Left lung (tissue), 10 donors: ENCODE data around the gene LPO. TPM values are rescaled to one million over a fixed set of nuclear protein-coding genes. Genes with fewer than 3 reads are reported as not detected.
A peak's percentile ranks its signal among the peaks of the same experiment; 100 is the strongest.

ENCODE experiments used
- ATAC-seq: fragments of 200-7000 bp; cut with Tn5 transposase; one replicate; pipeline ENCODE4 v1.9.1; 2020; ENCODE audit warnings: moderate library complexity
- DNase-seq, 4 donors: peaks; one replicate each; pipeline ENCODE4 v3.0.0-alpha.2; 2013 to 2020
- H3K27ac ChIP-seq, 2 donors: fragments of 200-600 bp; sonication (generic) in 1 of 2; one replicate each; pipeline versions ENCODE4 v1.5.0 to v1.8.0; 2020 to 2021
- H3K27me3 ChIP-seq, 2 donors: fragments of 200-600 bp; sonication (generic) in 1 of 2; one replicate each; pipeline versions ENCODE4 v1.5.0 to v1.8.0; 2020 to 2021
- H3K36me3 ChIP-seq, 2 donors: fragments of 200-600 bp; sonication (generic) in 1 of 2; one replicate each; pipeline versions ENCODE4 v1.5.0 to v1.8.0; 2020 to 2021
- H3K4me1 ChIP-seq, 2 donors: fragments of 200-600 bp; one replicate each; pipeline ENCODE4 v1.8.0; 2021
- H3K4me3 ChIP-seq, 2 donors: fragments of 200-600 bp; sonication (generic) in 1 of 2; one replicate each; pipeline versions ENCODE4 v1.5.0 to v1.8.0; 2020 to 2021; ENCODE audit warnings: mild to moderate bottlenecking in 1 of 2
- H3K9me3 ChIP-seq, 2 donors: fragments of 200-600 bp; sonication (generic) in 1 of 2; one replicate each; pipeline versions ENCODE4 v1.5.0 to v1.8.0; 2020 to 2021
- intact Hi-C, 2 donors: fragments of 100-400 bp; cut with DNase I; formaldehyde crosslinking; loops; one replicate each; pipeline versions ENCODE4 v1.11.2 to v1.14.2; 2022
- polyA plus RNA-seq, 6 donors: library from polyadenylated mRNA; unstranded; fragments of 120-200 nt; gene quantifications; one replicate each; pipeline ENCODE4 v1.2.1, GENCODE V29; 2013; ENCODE audit not compliant: insufficient read length in 6 of 6
- total RNA-seq, 2 donors: library from RNA; stranded (reverse); fragmentation: NEBNext Ultra II Directional; extraction: Animal tissue kit (Norgen Biotek cat#: 25700); gene quantifications; one replicate each; pipeline ENCODE4 v1.2.1, GENCODE V29; 2021
- TF ChIP-seq, protein P1 (sequence below), 2 donors: fragments of 200-600 bp; sonication (generic) in 1 of 2; IDR thresholded peaks; one replicate each; pipeline versions ENCODE4 v1.5.0 to v1.8.0; 2021; ENCODE audit warnings: antibody characterized with exemption in 2 of 2
- donor health status: DM: no; HTN: yes; CAD: no.
- donor health status: DM: no; HTN: no; CAD: no.

The LPO gene
- total and polyA plus RNA-seq, 8 donors = 0.10 to 0.24 (median 0.14) TPM; not detected in 1

DNA sequence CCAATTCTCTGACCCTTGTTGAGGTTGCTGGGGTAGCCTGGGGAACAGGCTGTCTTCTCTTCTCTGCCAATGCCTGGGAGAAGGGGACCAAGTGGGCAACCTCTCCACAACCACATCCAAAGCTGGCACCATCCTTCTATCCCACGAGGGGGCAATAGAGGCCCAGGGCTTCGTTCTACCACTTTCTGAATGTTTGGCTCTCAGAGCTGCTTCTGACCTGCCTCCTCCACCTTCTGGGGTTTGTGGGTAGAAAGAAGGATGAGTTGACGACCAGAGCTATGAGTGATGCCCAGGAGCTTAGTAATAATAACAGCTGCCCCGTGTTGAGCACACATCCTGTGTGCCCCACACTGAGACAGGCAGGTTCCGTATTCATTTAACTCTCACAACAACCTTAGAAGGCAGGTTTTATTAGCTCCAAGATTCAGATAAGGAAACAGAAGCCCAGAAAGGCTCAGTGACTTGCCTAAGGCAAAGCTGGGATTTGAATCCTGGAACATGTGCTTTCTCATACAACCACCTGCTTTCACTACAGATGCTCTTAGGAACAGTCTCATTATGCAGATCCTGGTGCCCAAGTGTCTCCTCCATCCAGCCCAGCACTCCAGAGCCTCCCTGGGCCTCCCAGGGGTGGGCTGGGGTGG, 79.2 kb downstream of the LPO start:
- DNase-seq (no peak), ATAC-seq (peak; percentile 85)
- Histone ChIP-seq H3K27ac (no peak overlapping the region), H3K9me3 (no peaks in the 10 kb centered on the region), H3K36me3 (no peaks in the 10 kb centered on the region), H3K4me3 (no peak overlapping the region), H3K27me3 (no peaks in the 10 kb centered on the region), H3K4me1 (peaks cover 0 to 5% of the 10 kb centered on the region in 2 donors)
- TF ChIP-seq, protein P1, sequence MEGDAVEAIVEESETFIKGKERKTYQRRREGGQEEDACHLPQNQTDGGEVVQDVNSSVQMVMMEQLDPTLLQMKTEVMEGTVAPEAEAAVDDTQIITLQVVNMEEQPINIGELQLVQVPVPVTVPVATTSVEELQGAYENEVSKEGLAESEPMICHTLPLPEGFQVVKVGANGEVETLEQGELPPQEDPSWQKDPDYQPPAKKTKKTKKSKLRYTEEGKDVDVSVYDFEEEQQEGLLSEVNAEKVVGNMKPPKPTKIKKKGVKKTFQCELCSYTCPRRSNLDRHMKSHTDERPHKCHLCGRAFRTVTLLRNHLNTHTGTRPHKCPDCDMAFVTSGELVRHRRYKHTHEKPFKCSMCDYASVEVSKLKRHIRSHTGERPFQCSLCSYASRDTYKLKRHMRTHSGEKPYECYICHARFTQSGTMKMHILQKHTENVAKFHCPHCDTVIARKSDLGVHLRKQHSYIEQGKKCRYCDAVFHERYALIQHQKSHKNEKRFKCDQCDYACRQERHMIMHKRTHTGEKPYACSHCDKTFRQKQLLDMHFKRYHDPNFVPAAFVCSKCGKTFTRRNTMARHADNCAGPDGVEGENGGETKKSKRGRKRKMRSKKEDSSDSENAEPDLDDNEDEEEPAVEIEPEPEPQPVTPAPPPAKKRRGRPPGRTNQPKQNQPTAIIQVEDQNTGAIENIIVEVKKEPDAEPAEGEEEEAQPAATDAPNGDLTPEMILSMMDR (IDR thresholded peaks at IDR 0.05) = peak; percentile 50 to 68
- intact Hi-C loops = loop anchor here in 1 of 2 donors (10.0 kb wide), 1 partner anchor 127 kb away; no protein-coding TSS in a partner anchor

DNA sequence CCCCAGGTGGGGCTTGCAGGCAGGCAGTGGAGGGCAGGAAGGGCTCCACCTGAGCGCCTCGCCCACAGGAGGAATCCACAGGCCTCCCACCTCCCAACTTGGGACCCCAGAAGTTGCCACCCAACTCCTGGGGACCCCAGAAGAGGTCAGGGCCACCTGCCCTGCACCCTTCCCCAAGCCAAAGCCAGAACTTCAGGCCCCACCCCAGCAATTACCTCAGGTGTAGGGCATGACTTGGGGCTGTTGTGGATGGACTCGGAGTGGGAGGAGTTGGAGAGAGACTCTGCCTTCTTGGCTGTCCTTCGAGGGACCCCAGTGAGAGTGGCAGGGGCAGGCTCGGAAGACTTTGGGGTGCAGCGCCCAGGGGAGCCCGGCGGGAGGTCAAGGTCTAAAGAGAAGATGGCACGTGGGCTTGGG, 79.7 kb downstream of the LPO start:
- no peaks in the 10 kb centered on the region for H3K36me3 ChIP-seq
- TF ChIP-seq, protein P1 (IDR thresholded peaks at IDR 0.05) = no peak
- peaks cover 0 to 4% of the 10 kb centered on the region in 2 donors for H3K27me3 ChIP-seq
- intact Hi-C loops = loop anchor here in 1 of 2 donors (10.0 kb wide), 1 partner anchor 127 kb away; no protein-coding TSS in a partner anchor
- H3K27ac ChIP-seq = no peak overlapping the region
- H3K9me3 ChIP-seq = no peaks in the 10 kb centered on the region
- ATAC-seq (no peak), DNase-seq (peak in 1 of 4 donors; percentile 55)
- peaks cover 0 to 5% of the 10 kb centered on the region in 2 donors for H3K4me1 ChIP-seq
- no peak overlapping the region for H3K4me3 ChIP-seq

Other genes with a start within 250 kb of the LPO start
- gene SRSF1, start 231.3 kb upstream of the LPO start, total RNA-seq = 100 to 1,000 TPM; 137 to 200 TPM
- gene SRSF1, start 231.3 kb upstream of the LPO start, polyA plus RNA-seq = 100 to 1,000 TPM; 305 to 393 (median 368) TPM
- 10 to 100 TPM; 36.3 to 38.2 TPM for gene DYNLL2, start 155.2 kb upstream of the LPO start, total RNA-seq
- gene DYNLL2, start 155.2 kb upstream of the LPO start, polyA plus RNA-seq = 10 to 100 TPM; 52.8 to 70.8 (median 61.4) TPM
- not detected for gene OR4D1, start 90.2 kb upstream of the LPO start, total RNA-seq
- gene OR4D1, start 90.2 kb upstream of the LPO start, polyA plus RNA-seq = under 1 TPM in 3 of 6 donors, not detected in 3; 0.03 to 0.06 (median 0.04) TPM
- gene OR4D2, start 71.6 kb upstream of the LPO start, total RNA-seq = not detected
- gene OR4D2, start 71.6 kb upstream of the LPO start, polyA plus RNA-seq = not detected
- not detected for gene EPX, start 45.9 kb upstream of the LPO start, total RNA-seq
- gene EPX, start 45.9 kb upstream of the LPO start, polyA plus RNA-seq = 1 to 10 TPM in 2 of 6 donors, under 1 TPM in 4; 0.63 to 1.2 (median 0.90) TPM
- 10 to 100 TPM; 16.4 to 19.4 TPM for gene MKS1, start 19.3 kb upstream of the LPO start, total RNA-seq
- 10 to 100 TPM; 35.5 to 46.8 (median 38.9) TPM for gene MKS1, start 19.3 kb upstream of the LPO start, polyA plus RNA-seq
- gene MPO, start 42.4 kb downstream of the LPO start, total RNA-seq = 1 to 10 TPM; 1.0 to 1.5 TPM
- gene MPO, start 42.4 kb downstream of the LPO start, polyA plus RNA-seq = 10 to 100 TPM in 5 of 6 donors, 1 to 10 TPM in 1; 6.6 to 15.3 (median 11.4) TPM
- gene TSPOAP1, start 90.2 kb downstream of the LPO start, total RNA-seq = 10 to 100 TPM in 1 of 2 donors, 1 to 10 TPM in 1; 7.9 to 10.2 TPM
- 10 to 100 TPM; 48.1 to 65.0 (median 58.4) TPM for gene TSPOAP1, start 90.2 kb downstream of the LPO start, polyA plus RNA-seq
- gene SUPT4H1, start 113.6 kb downstream of the LPO start, total RNA-seq = 10 to 100 TPM; 68.4 to 69.0 TPM
- 100 to 1,000 TPM; 117 to 139 (median 124) TPM for gene SUPT4H1, start 113.6 kb downstream of the LPO start, polyA plus RNA-seq
- gene RNF43, start 178.9 kb downstream of the LPO start, total RNA-seq = 10 to 100 TPM in 1 of 2 donors, 1 to 10 TPM in 1; 6.8 to 13.4 TPM
- gene RNF43, start 178.9 kb downstream of the LPO start, polyA plus RNA-seq = 10 to 100 TPM; 34.7 to 55.8 (median 43.5) TPM
- gene HSF5, start 249.8 kb downstream of the LPO start, total RNA-seq = under 1 TPM; 0.08 to 0.15 TPM
- gene HSF5, start 249.8 kb downstream of the LPO start, polyA plus RNA-seq = under 1 TPM; 0.10 to 0.14 (median 0.12) TPM